Muscle layer of duodenum (tissue), 2 donors: ENCODE data around the gene SNX10.

Source experiments
- H3K27ac ChIP-seq: one replicate; pipeline ENCODE4 v1.7.0; 2013; ENCODE audit warnings: mild to moderate bottlenecking, low read length
- H3K27me3 ChIP-seq: one replicate; pipeline ENCODE4 v1.7.0; 2013; ENCODE audit warnings: low read depth, mild to moderate bottlenecking, control low read depth, low read length
- H3K36me3 ChIP-seq, 2 donors: one replicate each; pipeline ENCODE4 v1.7.0; 2013; ENCODE audit warnings: low read length in 2 of 2, control low read depth in 1 of 2, mild to moderate bottlenecking in 1 of 2; ENCODE audit not compliant: insufficient read depth in 2 of 2, control insufficient read depth in 1 of 2
- H3K4me1 ChIP-seq, 2 donors: one replicate each; pipeline ENCODE4 v1.7.0; 2013; ENCODE audit warnings: low read length in 2 of 2, mild to moderate bottlenecking in 2 of 2, control low read depth in 1 of 2, moderate library complexity in 1 of 2; ENCODE audit not compliant: insufficient read depth in 2 of 2, control insufficient read depth in 1 of 2
- H3K4me3 ChIP-seq, 2 donors: one replicate each; pipeline ENCODE4 v1.7.0; 2013; ENCODE audit warnings: low read length in 2 of 2, low read depth in 1 of 2, mild to moderate bottlenecking in 1 of 2
- H3K9me3 ChIP-seq, 2 donors: one replicate each; pipeline ENCODE4 v1.7.0; 2013; ENCODE audit warnings: low read length in 2 of 2, control low read depth in 1 of 2, mild to moderate bottlenecking in 1 of 2; ENCODE audit not compliant: control insufficient read depth in 1 of 2
- donor health status: healthy.

SNX10 gene

GRCh38 chr7:26305090-26305868 lies 13.6 kb downstream of the SNX10 start:
- Histone ChIP-seq H3K4me1 (no peaks in the 10 kb centered on the region), H3K4me3 (no peak overlapping the region), H3K27ac (peak overlapping the region; percentile 49)

GRCh38 chr7:26305869-26306665 lies 14.4 kb downstream of the SNX10 start:
- Histone ChIP-seq H3K36me3 (no peaks in the 10 kb centered on the region), H3K27ac (no peak overlapping the region), H3K9me3 (no peaks in the 10 kb centered on the region), H3K4me1 (no peaks in the 10 kb centered on the region), H3K4me3 (no peak overlapping the region), H3K27me3 (no peaks in the 10 kb centered on the region)

More at GRCh38 chr7:26305090-26305868, 13.6 kb downstream of the SNX10 start:
- Histone ChIP-seq H3K36me3 (no peaks in the 10 kb centered on the region), H3K9me3 (no peaks in the 10 kb centered on the region), H3K27me3 (no peaks in the 10 kb centered on the region)

DNA sequence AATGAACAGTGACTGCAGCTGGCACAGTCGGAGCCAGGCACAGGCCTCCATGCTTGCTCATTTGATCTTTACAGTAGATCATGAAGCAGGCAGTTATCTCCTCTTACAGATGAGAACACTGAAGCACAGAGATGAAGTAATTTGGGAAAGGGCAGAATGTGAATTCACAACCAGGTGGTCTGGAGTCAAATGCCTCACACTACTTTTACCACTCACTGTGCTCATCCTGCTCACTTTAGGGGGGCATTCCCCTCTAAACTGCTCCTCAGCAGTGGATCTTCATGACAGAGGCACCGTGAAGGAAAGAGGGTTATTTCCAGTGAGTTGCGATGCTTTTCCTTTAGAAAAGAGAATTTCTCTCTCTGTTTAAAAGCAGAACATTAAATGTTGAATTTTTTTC lies 15.1 kb downstream of the SNX10 start:
- no peak overlapping the region for H3K27ac ChIP-seq
- no peaks in the 10 kb centered on the region for H3K9me3 ChIP-seq
- no peaks in the 10 kb centered on the region for H3K27me3 ChIP-seq
- no peaks in the 10 kb centered on the region for H3K36me3 ChIP-seq
- H3K4me1 ChIP-seq, result no peaks in the 10 kb centered on the region
- no peak overlapping the region for H3K4me3 ChIP-seq

- Histone ChIP-seq H3K27ac (no peak overlapping the region), H3K36me3 (no peaks in the 10 kb centered on the region), H3K27me3 (no peaks in the 10 kb centered on the region), H3K9me3 (no peaks in the 10 kb centered on the region), H3K4me3 (no peak overlapping the region), H3K4me1 (no peaks in the 10 kb centered on the region)
These were observed 15.6 kb downstream of the SNX10 start for GRCh38 chr7:26307226-26307625.

GRCh38 chr7:26307791-26308190 lies 16.1 kb downstream of the SNX10 start:
- Histone ChIP-seq H3K9me3 (no peaks in the 10 kb centered on the region), H3K4me1 (no peaks in the 10 kb centered on the region), H3K27ac (no peak overlapping the region)

GRCh38 chr7:26308551-26308950 lies 16.9 kb downstream of the SNX10 start:
- Histone ChIP-seq H3K4me1 (no peaks in the 10 kb centered on the region), H3K4me3 (no peak overlapping the region), H3K27me3 (no peaks in the 10 kb centered on the region), H3K36me3 (no peaks in the 10 kb centered on the region), H3K9me3 (no peaks in the 10 kb centered on the region), H3K27ac (no peak overlapping the region)

More at GRCh38 chr7:26307791-26308190, 16.1 kb downstream of the SNX10 start:
- H3K36me3 ChIP-seq, result no peaks in the 10 kb centered on the region
- H3K4me3 ChIP-seq, result no peak overlapping the region
- no peaks in the 10 kb centered on the region for H3K27me3 ChIP-seq

DNA sequence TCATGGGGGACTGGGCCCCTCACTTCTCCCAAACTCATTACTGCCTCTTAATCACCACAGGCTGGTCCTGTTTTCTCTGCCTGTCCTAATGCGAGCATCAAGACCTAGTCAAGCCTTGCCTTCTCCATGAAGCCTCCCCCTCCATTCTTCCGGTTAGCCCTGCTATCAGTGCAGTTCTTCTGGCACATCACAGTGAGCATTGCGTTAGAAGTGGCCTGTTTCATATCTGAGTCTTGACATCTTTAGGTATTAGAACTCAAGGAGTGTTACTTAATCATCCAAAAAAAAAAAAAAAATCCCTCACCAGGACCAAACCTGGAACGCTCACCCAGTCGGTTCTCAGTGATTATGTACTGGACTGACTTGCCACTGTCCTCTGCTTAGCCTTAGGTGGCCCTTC lies 17.4 kb downstream of the SNX10 start:
- H3K36me3 ChIP-seq, result no peaks in the 10 kb centered on the region
- H3K27ac ChIP-seq, result no peak overlapping the region
- H3K4me3 ChIP-seq, result no peak overlapping the region
- no peaks in the 10 kb centered on the region for H3K9me3 ChIP-seq
- no peaks in the 10 kb centered on the region for H3K4me1 ChIP-seq
- no peaks in the 10 kb centered on the region for H3K27me3 ChIP-seq

GRCh38 chr7:26311798-26312197 lies 20.1 kb downstream of the SNX10 start:
- Histone ChIP-seq H3K36me3 (no peaks in the 10 kb centered on the region), H3K4me3 (no peak overlapping the region), H3K9me3 (no peaks in the 10 kb centered on the region), H3K4me1 (no peaks in the 10 kb centered on the region), H3K27me3 (no peaks in the 10 kb centered on the region), H3K27ac (no peak overlapping the region)

- no peaks in the 10 kb centered on the region for H3K4me1 ChIP-seq
- no peaks in the 10 kb centered on the region for H3K27me3 ChIP-seq
- no peak overlapping the region for H3K4me3 ChIP-seq
- H3K36me3 ChIP-seq, result no peaks in the 10 kb centered on the region
- no peaks in the 10 kb centered on the region for H3K9me3 ChIP-seq
- no peak overlapping the region for H3K27ac ChIP-seq
These were observed 25.5 kb downstream of the SNX10 start for GRCh38 chr7:26317211-26317610.

- no peak overlapping the region for H3K4me3 ChIP-seq
- no peaks in the 10 kb centered on the region for H3K27me3 ChIP-seq
- H3K9me3 ChIP-seq, result no peaks in the 10 kb centered on the region
- H3K36me3 ChIP-seq, result no peaks in the 10 kb centered on the region
- no peak overlapping the region for H3K27ac ChIP-seq
- no peaks in the 10 kb centered on the region for H3K4me1 ChIP-seq
These were observed 27.3 kb downstream of the SNX10 start for GRCh38 chr7:26318921-26319320.

- Histone ChIP-seq H3K9me3 (no peaks in the 10 kb centered on the region), H3K36me3 (no peaks in the 10 kb centered on the region), H3K4me1 (no peaks in the 10 kb centered on the region), H3K27me3 (no peaks in the 10 kb centered on the region), H3K27ac (no peak overlapping the region), H3K4me3 (no peak overlapping the region)
These were observed 28.0 kb downstream of the SNX10 start for GRCh38 chr7:26319636-26320035.
